HepG2 (cell line): Measurements from ENCODE around the gene FAM20C. TPM values are rescaled to one million over a fixed set of nuclear protein-coding genes. Genes with fewer than 3 reads are reported as not detected.

Source experiments
- CCDC6 ChIP-seq: sonication (generic); formaldehyde crosslinking; IDR thresholded peaks from 2 replicates; pipeline ENCODE4 v1.8.1; 2022; ENCODE audit warnings: mild to moderate bottlenecking, missing genetic modification reagents, moderate library complexity
- DMAP1 ChIP-seq: IDR thresholded peaks from 2 replicates; pipeline ENCODE4 v1.6.1; 2016
- FOXK2 ChIP-seq: fragments of 450-650 bp; IDR thresholded peaks from 2 replicates; pipeline ENCODE4 v1.6.1; 2016
- LCORL ChIP-seq, 2 experiments: fragments of 450-650 bp in 1 of 2; sonication (generic) in 1 of 2; formaldehyde crosslinking in 1 of 2; IDR thresholded peaks; 2 replicates each; pipeline versions ENCODE4 v1.5.0 to v1.6.1; 2017 to 2020; ENCODE audit warnings: antibody characterized with exemption in 1 of 2, missing genetic modification reagents in 1 of 2
- MED1 ChIP-seq: sonication (generic); formaldehyde crosslinking; IDR thresholded peaks from 2 replicates; pipeline ENCODE4 v1.4.0; 2020; ENCODE audit warnings: missing genetic modification reagents
- MEF2D ChIP-seq: sonication (generic); formaldehyde crosslinking; IDR thresholded peaks from 2 replicates; pipeline ENCODE4 v1.5.1; 2020; ENCODE audit warnings: mild to moderate bottlenecking, missing genetic modification reagents
- NFKB2 ChIP-seq: sonication (generic); formaldehyde crosslinking; IDR thresholded peaks from 2 replicates; pipeline ENCODE4 v1.4.0; 2020; ENCODE audit warnings: missing genetic modification reagents, borderline replicate concordance
- NONO ChIP-seq, 2 experiments: fragments of 450-650 bp in 1 of 2; sonication (generic) in 1 of 2; formaldehyde crosslinking in 1 of 2; IDR thresholded peaks in 1 of 2; conservative IDR thresholded peaks in 1 of 2; 2 replicates each; pipeline versions ENCODE4 v1.6.1 to v1.8.0; 2017 to 2022; ENCODE audit warnings: mild to moderate bottlenecking in 1 of 2, missing genetic modification reagents in 1 of 2, moderate library complexity in 1 of 2
- POLR2A ChIP-seq, 2 experiments: IDR thresholded peaks; 2 replicates each; pipeline ENCODE4 v1.6.1; 2011; ENCODE audit warnings: low read depth in 2 of 2, low read length in 2 of 2, mild to moderate bottlenecking in 1 of 2, moderate library complexity in 1 of 2; ENCODE audit not compliant: insufficient read depth in 1 of 2
- PRPF4 ChIP-seq: fragments of 200-400 bp; formaldehyde crosslinking; IDR thresholded peaks from 2 replicates; pipeline ENCODE4 v1.6.1; 2016; ENCODE audit warnings: low read length, low read depth; ENCODE audit not compliant: poor library complexity, severe bottlenecking
- SAFB2 ChIP-seq: sonication (generic); formaldehyde crosslinking; IDR thresholded peaks from 2 replicates; pipeline ENCODE4 v1.5.1; 2020; ENCODE audit warnings: missing genetic modification reagents, low read depth, mild to moderate bottlenecking, borderline replicate concordance
- SALL1 ChIP-seq: sonication (generic); formaldehyde crosslinking; IDR thresholded peaks from 2 replicates; pipeline ENCODE4 v1.8.0; 2022; ENCODE audit warnings: mild to moderate bottlenecking, missing genetic modification reagents
- SP140L ChIP-seq: sonication (generic); formaldehyde crosslinking; IDR thresholded peaks from 2 replicates; pipeline ENCODE4 v1.4.0; 2020; ENCODE audit warnings: missing genetic modification reagents, borderline replicate concordance
- STAT5B ChIP-seq: sonication (generic); formaldehyde crosslinking; IDR thresholded peaks from 2 replicates; pipeline ENCODE4 v1.4.0; 2020; ENCODE audit warnings: missing genetic modification reagents
- TBX2 ChIP-seq: sonication (generic); formaldehyde crosslinking; IDR thresholded peaks from 2 replicates; pipeline ENCODE4 v1.5.0; 2020; ENCODE audit warnings: missing genetic modification reagents, mild to moderate bottlenecking, borderline replicate concordance
- XRCC5 ChIP-seq: fragments of 200-400 bp; formaldehyde crosslinking; optimal IDR thresholded peaks from 2 replicates; pipeline ENCODE3; 2017; ENCODE audit warnings: mild to moderate bottlenecking, low read length
- ZFY ChIP-seq: sonication (generic); formaldehyde crosslinking; IDR thresholded peaks from 2 replicates; pipeline ENCODE4 v1.4.0; 2020; ENCODE audit warnings: missing genetic modification reagents
- ZNF207 ChIP-seq: fragments of 450-650 bp; IDR thresholded peaks from 2 replicates; pipeline ENCODE4 v1.6.1; 2016; ENCODE audit warnings: antibody characterized with exemption, borderline replicate concordance
- ZNF558 ChIP-seq: sonication (generic); formaldehyde crosslinking; IDR thresholded peaks from 2 replicates; pipeline ENCODE4 v1.9.0; 2022; ENCODE audit warnings: mild to moderate bottlenecking, missing genetic modification reagents, borderline replicate concordance
- polyA plus RNA-seq, 8 experiments: library from polyadenylated mRNA; depleted of rRNA in 3 of 8; stranded (reverse) in 7 of 8; unstranded in 1 of 8; fragments of >200 nt; fragmentation: Illumina TruSeq in 4 of 8; extraction: Trizol in 4 of 8; gene quantifications; 2 replicates each; pipeline versions ENCODE4 v1.2.1 to v1.2.3, GENCODE V29; 2011 to 2016; ENCODE audit warnings: low read depth in 4 of 8, missing spikeins in 1 of 8, mixed read lengths in 1 of 8; ENCODE audit not compliant: insufficient read depth in 1 of 8
- total RNA-seq, 5 experiments: library from RNA; depleted of rRNA; stranded (reverse); fragments of >200 nt; fragmentation: Illumina TruSeq; extraction: Trizol; gene quantifications; 2 replicates each; pipeline ENCODE4 v1.2.3, GENCODE V29; 2016; ENCODE audit warnings: low read depth in 1 of 5
- TF ChIP-seq, protein P1 (sequence below): sonication (generic); IDR thresholded peaks from 2 replicates; pipeline ENCODE4 v1.6.1; 2016; ENCODE audit warnings: low read depth, borderline replicate concordance
- TF ChIP-seq, protein P2 (sequence below): sonication (generic); formaldehyde crosslinking; conservative IDR thresholded peaks from 2 replicates; pipeline ENCODE4 v1.4.0; 2020; ENCODE audit warnings: mild to moderate bottlenecking, missing genetic modification reagents, moderate library complexity
- TF ChIP-seq, protein P3 (sequence below): IDR thresholded peaks from 2 replicates; pipeline ENCODE4 v1.6.1; 2016
- TF ChIP-seq, protein P4 (sequence below): sonication (generic); formaldehyde crosslinking; IDR thresholded peaks from 2 replicates; pipeline ENCODE4 v1.5.1; 2020; ENCODE audit warnings: mild to moderate bottlenecking, moderate library complexity, missing genetic modification reagents

The FAM20C gene
- total and polyA plus RNA-seq, 2 of the 13 experiments (the other 11 are each of a cell fraction or from before 2014, with no cell fraction given) = 11.9 to 19.9 TPM

DNA sequence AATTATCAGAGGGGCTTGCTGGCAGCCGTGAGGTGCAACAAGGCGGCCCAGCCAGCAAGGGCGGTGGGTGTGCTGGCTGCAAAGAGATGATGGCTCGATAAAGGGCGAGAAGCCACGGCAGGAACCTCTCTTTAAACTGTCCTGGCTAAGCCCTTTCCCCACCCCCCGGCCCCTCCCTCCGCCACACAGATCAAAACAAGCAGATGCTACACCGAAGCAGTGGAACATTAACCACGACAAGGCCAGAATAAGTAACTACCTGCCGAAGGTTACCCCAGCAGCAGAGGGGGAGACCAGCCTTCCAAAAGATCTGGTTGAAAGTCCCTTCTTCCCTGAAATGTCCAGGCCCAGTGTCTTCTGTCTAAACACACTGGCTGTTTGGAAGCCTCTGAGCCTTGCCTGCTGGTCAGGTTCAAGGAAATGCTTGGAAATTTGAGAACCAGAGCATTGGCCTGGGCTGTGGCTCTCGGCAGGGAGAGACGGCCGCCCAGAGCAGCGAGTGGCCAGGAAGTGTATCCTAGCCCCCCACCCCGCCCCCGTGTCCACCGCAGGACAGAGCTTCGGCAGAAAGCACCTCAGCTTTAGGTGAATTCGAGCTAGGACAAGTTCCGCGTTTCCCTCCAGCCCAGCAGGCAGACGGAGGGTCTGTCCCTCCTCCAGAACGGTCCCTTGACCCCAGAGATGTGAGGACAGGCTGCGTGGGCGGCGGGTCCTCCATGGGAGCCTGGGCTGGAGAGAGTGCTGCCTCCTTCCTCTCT lies 2.1 kb downstream of the FAM20C start (continued):
- TF ChIP-seq, protein P1, sequence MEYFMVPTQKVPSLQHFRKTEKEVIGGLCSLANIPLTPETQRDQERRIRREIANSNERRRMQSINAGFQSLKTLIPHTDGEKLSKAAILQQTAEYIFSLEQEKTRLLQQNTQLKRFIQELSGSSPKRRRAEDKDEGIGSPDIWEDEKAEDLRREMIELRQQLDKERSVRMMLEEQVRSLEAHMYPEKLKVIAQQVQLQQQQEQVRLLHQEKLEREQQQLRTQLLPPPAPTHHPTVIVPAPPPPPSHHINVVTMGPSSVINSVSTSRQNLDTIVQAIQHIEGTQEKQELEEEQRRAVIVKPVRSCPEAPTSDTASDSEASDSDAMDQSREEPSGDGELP = 0 out of 2 replicates have a peak, but pooled peaks have one; percentile 4
- TF ChIP-seq LCORL (IDR thresholded peaks at IDR 0.05) = no peak
- TF ChIP-seq LCORL (CRISPR knock-in tag; IDR thresholded peaks at IDR 0.05) = peak; percentile 59; the same call in 1 of the 2 replicates
- 0 out of 2 replicates have a peak, but pooled peaks have one; percentile 41 for TF ChIP-seq CCDC6
- TF ChIP-seq, protein P2, sequence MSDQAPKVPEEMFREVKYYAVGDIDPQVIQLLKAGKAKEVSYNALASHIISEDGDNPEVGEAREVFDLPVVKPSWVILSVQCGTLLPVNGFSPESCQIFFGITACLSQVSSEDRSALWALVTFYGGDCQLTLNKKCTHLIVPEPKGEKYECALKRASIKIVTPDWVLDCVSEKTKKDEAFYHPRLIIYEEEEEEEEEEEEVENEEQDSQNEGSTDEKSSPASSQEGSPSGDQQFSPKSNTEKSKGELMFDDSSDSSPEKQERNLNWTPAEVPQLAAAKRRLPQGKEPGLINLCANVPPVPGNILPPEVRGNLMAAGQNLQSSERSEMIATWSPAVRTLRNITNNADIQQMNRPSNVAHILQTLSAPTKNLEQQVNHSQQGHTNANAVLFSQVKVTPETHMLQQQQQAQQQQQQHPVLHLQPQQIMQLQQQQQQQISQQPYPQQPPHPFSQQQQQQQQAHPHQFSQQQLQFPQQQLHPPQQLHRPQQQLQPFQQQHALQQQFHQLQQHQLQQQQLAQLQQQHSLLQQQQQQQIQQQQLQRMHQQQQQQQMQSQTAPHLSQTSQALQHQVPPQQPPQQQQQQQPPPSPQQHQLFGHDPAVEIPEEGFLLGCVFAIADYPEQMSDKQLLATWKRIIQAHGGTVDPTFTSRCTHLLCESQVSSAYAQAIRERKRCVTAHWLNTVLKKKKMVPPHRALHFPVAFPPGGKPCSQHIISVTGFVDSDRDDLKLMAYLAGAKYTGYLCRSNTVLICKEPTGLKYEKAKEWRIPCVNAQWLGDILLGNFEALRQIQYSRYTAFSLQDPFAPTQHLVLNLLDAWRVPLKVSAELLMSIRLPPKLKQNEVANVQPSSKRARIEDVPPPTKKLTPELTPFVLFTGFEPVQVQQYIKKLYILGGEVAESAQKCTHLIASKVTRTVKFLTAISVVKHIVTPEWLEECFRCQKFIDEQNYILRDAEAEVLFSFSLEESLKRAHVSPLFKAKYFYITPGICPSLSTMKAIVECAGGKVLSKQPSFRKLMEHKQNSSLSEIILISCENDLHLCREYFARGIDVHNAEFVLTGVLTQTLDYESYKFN (CRISPR knock-in tag) = peak; percentile 69
- 0 out of 2 replicates have a peak, but pooled peaks have one; percentile 26 for TF ChIP-seq DMAP1 (CRISPR knock-in tag)
- peak; percentile 60 for TF ChIP-seq MED1 (CRISPR knock-in tag)
- peak; percentile 25; the same call in 1 of the 2 replicates for TF ChIP-seq ZNF558 (CRISPR knock-in tag)
- TF ChIP-seq, protein P3, sequence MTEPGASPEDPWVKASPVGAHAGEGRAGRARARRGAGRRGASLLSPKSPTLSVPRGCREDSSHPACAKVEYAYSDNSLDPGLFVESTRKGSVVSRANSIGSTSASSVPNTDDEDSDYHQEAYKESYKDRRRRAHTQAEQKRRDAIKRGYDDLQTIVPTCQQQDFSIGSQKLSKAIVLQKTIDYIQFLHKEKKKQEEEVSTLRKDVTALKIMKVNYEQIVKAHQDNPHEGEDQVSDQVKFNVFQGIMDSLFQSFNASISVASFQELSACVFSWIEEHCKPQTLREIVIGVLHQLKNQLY (CRISPR knock-in tag) = 0 out of 2 replicates have a peak, but pooled peaks have one; percentile 33
- TF ChIP-seq PRPF4 = no peak
- peak; percentile 52 for TF ChIP-seq SALL1 (CRISPR knock-in tag)
- TF ChIP-seq ZNF207 = no peak
- peak; percentile 56; the same call in 1 of the 2 replicates for TF ChIP-seq FOXK2
- TF ChIP-seq, protein P4, sequence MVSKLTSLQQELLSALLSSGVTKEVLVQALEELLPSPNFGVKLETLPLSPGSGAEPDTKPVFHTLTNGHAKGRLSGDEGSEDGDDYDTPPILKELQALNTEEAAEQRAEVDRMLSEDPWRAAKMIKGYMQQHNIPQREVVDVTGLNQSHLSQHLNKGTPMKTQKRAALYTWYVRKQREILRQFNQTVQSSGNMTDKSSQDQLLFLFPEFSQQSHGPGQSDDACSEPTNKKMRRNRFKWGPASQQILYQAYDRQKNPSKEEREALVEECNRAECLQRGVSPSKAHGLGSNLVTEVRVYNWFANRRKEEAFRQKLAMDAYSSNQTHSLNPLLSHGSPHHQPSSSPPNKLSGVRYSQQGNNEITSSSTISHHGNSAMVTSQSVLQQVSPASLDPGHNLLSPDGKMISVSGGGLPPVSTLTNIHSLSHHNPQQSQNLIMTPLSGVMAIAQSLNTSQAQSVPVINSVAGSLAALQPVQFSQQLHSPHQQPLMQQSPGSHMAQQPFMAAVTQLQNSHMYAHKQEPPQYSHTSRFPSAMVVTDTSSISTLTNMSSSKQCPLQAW (CRISPR knock-in tag) = peak; percentile 77
- peak; percentile 54 for TF ChIP-seq MEF2D (CRISPR knock-in tag)
- peak; percentile 62; the same call in 1 of the 2 replicates for TF ChIP-seq TBX2 (CRISPR knock-in tag)
- no peak for TF ChIP-seq NONO (IDR thresholded peaks at IDR 0.05)
- 0 out of 2 replicates have a peak, but pooled peaks have one; percentile 24 for TF ChIP-seq NONO (CRISPR knock-in tag; conservative IDR thresholded peaks at IDR 0.05)
- peak; percentile 53; the same call in 1 of the 2 replicates for TF ChIP-seq NFKB2 (CRISPR knock-in tag)
- TF ChIP-seq XRCC5 = peak; percentile 4
- no peak for TF ChIP-seq STAT5B (CRISPR knock-in tag)
- TF ChIP-seq POLR2A (IDR thresholded peaks at IDR 0.05; ENCODE audit: insufficient read depth in 1 of 2, low read depth in 2 of 2, low read length in 2 of 2) = peak in 1 of 2 experiments; percentile 84; a peak in 2 of 4 replicates
- peak; percentile 75; the same call in 1 of the 2 replicates for TF ChIP-seq SAFB2
- peak; percentile 63; the same call in 1 of the 2 replicates for TF ChIP-seq ZFY (CRISPR knock-in tag)
- TF ChIP-seq SP140L (CRISPR knock-in tag) = 0 out of 2 replicates have a peak, but pooled peaks have one; percentile 19
